Lower lobe of right lung (tissue), 2 donors: ENCODE results near the gene CCL25. TPM values are rescaled to one million over a fixed set of nuclear protein-coding genes. Genes with fewer than 3 reads are reported as not detected.
"Not testable (repeated sequence)": the region's sequence is repeated elsewhere in the genome, so short reads cannot be mapped to it uniquely, and the experiment has no call there.

ENCODE experiments used
- ATAC-seq, 2 donors: fragments of 200-7000 bp; cut with Tn5 transposase; one replicate each; pipeline ENCODE4 v1.9.1; 2020 to 2022; ENCODE audit warnings: mild to moderate bottlenecking in 2 of 2, moderate library complexity in 2 of 2
- DNase-seq: peaks from one replicate; pipeline ENCODE4 v3.0.0-alpha.2; 2020
- H3K27ac ChIP-seq: fragments of 200-600 bp; one replicate; pipeline ENCODE4 v1.8.0; 2022
- H3K27me3 ChIP-seq: fragments of 200-600 bp; one replicate; pipeline ENCODE4 v1.8.0; 2022; ENCODE audit warnings: low read depth
- H3K36me3 ChIP-seq: fragments of 200-600 bp; one replicate; pipeline ENCODE4 v1.8.0; 2022; ENCODE audit warnings: mild to moderate bottlenecking
- H3K4me1 ChIP-seq: fragments of 200-600 bp; one replicate; pipeline ENCODE4 v1.8.0; 2022
- H3K4me3 ChIP-seq: fragments of 200-600 bp; one replicate; pipeline ENCODE4 v1.8.0; 2022; ENCODE audit warnings: mild to moderate bottlenecking
- H3K9me3 ChIP-seq: fragments of 200-600 bp; one replicate; pipeline ENCODE4 v1.8.0; 2022
- intact Hi-C: fragments of 100-400 bp; cut with DNase I; formaldehyde crosslinking; loops from one replicate; pipeline ENCODE4 v1.11.0; 2022
- total RNA-seq: library from RNA; stranded (reverse); fragmentation: NEBNext Ultra II Directional; extraction: Animal tissue kit (Norgen Biotek cat#: 25700); gene quantifications from one replicate; pipeline ENCODE4 v1.2.1, GENCODE V29; 2021
- TF ChIP-seq, protein P1 (sequence below): fragments of 200-600 bp; IDR thresholded peaks from one replicate; pipeline ENCODE4 v1.8.0; 2022; ENCODE audit warnings: antibody characterized with exemption, mild to moderate bottlenecking
- donor health status: DM: no; HTN: yes; CAD: no; lungs with severe emphysema.

Gene CCL25
- total RNA-seq, 1 donor from 2014 or later, result not detected

DNA sequence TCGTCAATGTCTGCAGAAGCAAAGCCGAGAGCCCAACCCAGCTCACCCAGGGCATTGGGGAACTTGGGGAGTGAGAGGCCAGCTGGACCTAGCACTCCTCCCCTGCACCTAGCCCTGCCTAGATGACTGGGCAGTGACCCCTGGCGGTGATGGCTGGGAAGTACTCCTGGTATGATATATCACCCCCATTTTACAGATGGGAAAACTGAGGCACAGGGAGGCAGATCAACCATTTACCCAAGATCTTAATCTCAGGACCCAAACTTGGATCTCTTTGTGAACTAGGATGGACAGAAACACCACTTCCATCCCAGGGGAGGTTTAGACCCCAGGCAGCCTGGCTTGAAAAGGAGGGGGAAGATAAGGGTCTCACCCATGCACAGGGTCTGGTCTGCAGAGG, 43.5 kb downstream of the CCL25 start:
- TF ChIP-seq, protein P1, sequence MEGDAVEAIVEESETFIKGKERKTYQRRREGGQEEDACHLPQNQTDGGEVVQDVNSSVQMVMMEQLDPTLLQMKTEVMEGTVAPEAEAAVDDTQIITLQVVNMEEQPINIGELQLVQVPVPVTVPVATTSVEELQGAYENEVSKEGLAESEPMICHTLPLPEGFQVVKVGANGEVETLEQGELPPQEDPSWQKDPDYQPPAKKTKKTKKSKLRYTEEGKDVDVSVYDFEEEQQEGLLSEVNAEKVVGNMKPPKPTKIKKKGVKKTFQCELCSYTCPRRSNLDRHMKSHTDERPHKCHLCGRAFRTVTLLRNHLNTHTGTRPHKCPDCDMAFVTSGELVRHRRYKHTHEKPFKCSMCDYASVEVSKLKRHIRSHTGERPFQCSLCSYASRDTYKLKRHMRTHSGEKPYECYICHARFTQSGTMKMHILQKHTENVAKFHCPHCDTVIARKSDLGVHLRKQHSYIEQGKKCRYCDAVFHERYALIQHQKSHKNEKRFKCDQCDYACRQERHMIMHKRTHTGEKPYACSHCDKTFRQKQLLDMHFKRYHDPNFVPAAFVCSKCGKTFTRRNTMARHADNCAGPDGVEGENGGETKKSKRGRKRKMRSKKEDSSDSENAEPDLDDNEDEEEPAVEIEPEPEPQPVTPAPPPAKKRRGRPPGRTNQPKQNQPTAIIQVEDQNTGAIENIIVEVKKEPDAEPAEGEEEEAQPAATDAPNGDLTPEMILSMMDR, result no peak

DNA sequence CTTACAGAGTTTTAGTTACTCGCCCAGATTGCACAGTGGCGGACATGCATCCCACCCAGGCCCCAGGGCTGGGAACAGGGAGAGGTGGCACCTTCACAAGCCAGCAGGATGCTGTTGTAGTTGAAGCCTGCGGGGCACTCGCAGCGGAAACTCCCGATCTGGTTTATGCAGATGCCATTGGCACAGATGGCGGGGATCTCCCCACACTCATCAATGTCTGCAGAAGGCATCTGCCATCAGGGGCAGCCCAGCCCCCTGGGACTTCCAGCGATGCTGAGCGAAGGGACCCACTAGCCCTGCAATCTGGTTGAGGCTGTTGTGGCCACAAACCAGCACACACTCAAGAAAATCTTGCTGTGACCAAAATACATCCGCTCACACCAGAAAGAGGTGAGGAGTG, 44.6 kb downstream of the CCL25 start:
- ATAC-seq (no peak), DNase-seq (peak; percentile 27)
- Histone ChIP-seq H3K27me3 (no peaks in the 10 kb centered on the region), H3K4me3 (no peak overlapping the region), H3K27ac (no peak overlapping the region), H3K36me3 (no peaks in the 10 kb centered on the region), H3K9me3 (peaks cover 30% of the 10 kb centered on the region), H3K4me1 (no peaks in the 10 kb centered on the region)
- TF ChIP-seq, protein P1, result no peak
- intact Hi-C loops, result no loop called here

More for the DNA sequence above, 43.5 kb downstream of the CCL25 start:
- Histone ChIP-seq H3K4me1 (no peaks in the 10 kb centered on the region), H3K27me3 (no peaks in the 10 kb centered on the region), H3K36me3 (no peaks in the 10 kb centered on the region), H3K9me3 (peaks cover 30% of the 10 kb centered on the region), H3K27ac (no peak overlapping the region), H3K4me3 (no peak overlapping the region)
- DNase-seq (peak; percentile 34), ATAC-seq (no peak)
- intact Hi-C loops, result no loop called here

DNA sequence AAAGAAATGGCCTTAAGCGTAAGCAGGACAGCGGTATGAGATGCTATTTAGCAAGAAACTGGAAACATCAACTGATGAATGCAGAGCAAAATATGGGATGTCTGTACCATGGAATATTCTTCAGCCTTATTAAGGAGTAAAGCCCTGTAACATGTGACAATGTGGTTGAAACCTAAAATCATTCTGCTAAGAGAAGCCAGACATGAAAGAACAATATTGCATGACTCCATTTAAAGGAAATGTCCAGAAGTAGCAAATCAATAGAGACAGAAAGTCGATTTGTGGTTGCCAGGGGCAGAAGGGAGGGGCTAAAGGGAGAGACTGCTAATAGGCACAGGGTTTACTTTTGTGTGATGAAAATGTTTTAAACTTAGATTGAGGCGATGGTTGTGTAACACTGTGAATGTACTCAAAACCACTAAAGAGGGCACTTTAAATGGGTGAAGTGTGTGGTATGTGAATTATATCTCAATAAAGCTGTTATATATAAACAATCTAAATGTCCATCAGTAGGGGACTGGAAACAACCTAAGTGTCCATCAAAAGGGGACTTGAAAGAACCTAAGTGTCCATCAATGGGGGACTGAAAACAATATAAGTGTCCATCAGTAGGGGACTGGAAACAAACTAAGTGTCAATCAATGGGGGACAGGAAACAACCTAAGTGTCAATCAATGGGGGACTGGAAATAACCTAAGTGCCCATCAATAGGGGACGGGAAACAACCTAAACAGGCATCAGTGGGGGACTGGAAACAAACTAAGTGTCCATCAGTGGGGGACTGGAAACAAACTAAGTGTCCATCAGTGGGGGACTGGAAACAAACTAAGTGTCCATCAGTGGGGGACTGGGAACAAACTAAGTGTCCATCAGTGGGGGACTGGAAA, 45.4 kb downstream of the CCL25 start:
- intact Hi-C loops, result no loop called here
- no peaks in the 10 kb centered on the region for H3K4me1 ChIP-seq
- TF ChIP-seq, protein P1, result no peak
- DNase-seq (peak; percentile 4), ATAC-seq (peak; percentile 37 to 70)
- no peak overlapping the region for H3K27ac ChIP-seq
- no peaks in the 10 kb centered on the region for H3K27me3 ChIP-seq
- H3K36me3 ChIP-seq, result no peaks in the 10 kb centered on the region
- peaks cover 30% of the 10 kb centered on the region for H3K9me3 ChIP-seq
- H3K4me3 ChIP-seq, result no peak overlapping the region

DNA sequence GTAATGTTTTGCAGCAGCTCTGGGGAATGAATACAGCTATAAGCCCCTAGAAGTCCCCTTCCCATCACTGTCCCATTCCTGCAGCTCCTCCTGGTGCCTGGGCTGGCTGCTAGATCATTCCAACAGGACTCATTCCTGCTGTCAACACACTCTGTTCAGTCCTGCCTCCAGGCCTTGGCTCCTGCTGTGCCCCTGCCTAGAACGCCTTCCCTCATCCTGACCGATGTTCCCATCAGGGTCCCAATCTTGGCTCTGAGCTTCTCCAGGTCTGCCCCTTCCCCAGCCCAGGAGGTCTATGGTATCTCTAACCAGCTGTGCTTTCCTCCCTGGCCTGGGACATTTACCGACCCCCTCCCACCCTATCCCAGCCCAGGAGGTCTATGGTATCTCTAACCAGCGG, 48.8 kb downstream of the CCL25 start:
- Histone ChIP-seq H3K4me3 (no peak overlapping the region), H3K9me3 (peaks cover 9% of the 10 kb centered on the region), H3K27me3 (no peaks in the 10 kb centered on the region), H3K4me1 (no peaks in the 10 kb centered on the region), H3K36me3 (no peaks in the 10 kb centered on the region), H3K27ac (no peak overlapping the region)
- TF ChIP-seq, protein P1, result no peak
- intact Hi-C loops, result no loop called here
- peak; percentile 8 for DNase-seq
- ATAC-seq, result no peak

DNA sequence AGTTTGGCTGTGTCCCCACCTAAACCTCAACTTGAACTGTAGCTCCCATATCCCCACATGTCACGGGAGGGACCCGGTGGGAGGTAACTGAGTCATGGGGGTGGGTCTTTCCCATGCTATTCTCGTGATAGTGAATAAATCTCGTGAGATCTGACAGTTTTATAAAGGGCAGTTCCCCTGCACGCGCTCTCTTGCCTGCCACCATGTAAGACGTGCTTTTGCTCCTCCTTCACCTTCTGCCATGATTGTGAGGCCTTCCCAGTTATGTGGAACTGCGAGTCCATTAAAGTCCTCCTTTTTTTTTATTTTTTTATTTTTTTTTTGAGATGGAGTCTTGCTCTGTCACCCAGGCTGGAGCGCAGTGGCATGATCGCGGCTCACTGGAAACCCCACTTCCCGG, 49.4 kb downstream of the CCL25 start:
- DNase-seq, H3K27me3 ChIP-seq, H3K4me3 ChIP-seq, H3K36me3 ChIP-seq, H3K9me3 ChIP-seq, intact Hi-C loops, ATAC-seq, H3K27ac ChIP-seq, H3K4me1 ChIP-seq: not testable (repeated sequence)

DNA sequence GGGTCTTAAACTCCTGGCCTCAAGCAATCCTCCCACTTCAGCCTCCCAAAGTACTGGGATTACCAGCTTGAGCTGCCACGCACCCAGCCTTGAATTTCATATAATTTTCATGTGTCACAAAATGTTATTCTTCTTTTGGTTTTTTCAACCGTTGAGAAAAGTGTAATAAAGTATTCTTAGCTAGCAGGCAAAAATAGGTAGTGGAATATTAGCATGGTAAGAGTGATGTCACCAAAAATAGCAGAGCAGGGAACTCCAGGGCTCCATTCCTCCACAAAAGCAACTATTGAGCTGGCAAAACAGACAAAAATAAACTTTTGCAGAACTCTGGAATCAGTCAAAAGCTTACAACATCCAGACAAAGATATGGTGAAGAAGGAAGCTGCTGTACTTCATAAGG, 52.9 kb downstream of the CCL25 start:
- ATAC-seq (no peak), DNase-seq (no peak)
- intact Hi-C loops, result no loop called here
- no peak overlapping the region for H3K4me3 ChIP-seq
- no peaks in the 10 kb centered on the region for H3K4me1 ChIP-seq
- H3K27me3 ChIP-seq, result no peaks in the 10 kb centered on the region
- H3K9me3 ChIP-seq, result no peaks in the 10 kb centered on the region
- no peaks in the 10 kb centered on the region for H3K36me3 ChIP-seq
- H3K27ac ChIP-seq, result no peak overlapping the region
- TF ChIP-seq, protein P1, result no peak
